ENCODE measurements around the gene SIAH1. TPM values are rescaled to one million over a fixed set of nuclear protein-coding genes. Genes with fewer than 3 reads are reported as not detected.
A peak's percentile ranks its signal among the peaks of the same experiment; 100 is the strongest.

Gene SIAH1
- total and polyA plus RNA-seq, 2 experiments from 2014 or later: 24.4 to 29.9 TPM

DNA sequence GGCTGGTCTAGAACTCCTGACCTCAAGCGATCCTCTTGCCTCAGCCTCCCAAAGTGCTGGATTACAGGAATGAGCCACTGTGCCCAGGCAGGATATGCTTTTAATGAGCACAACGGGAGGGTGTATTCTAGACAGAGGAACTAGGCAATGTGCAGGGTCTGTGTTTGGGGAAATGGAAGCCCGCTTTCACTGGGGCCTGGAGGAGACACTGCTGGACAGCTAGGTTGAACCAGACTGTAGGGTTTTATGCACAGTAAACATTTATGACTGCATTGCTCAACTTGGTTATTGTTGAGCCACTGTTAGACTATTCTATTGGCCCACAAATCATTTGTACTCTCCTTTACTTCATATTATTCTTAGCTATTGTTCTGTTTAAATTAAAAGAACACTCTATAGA is 10.2 kb upstream of the SIAH1 start:
- in situ Hi-C loops (cut with MboI): no loop called here
- WGBS, 2 experiments (ENCODE audit: low coverage in 1 of 2, low lambda C conversion rate in 2 of 2, missing lambda C conversion rate in 2 of 2): 59 to 74% methylated on average over 3 of the region's 3 CpGs
- Histone ChIP-seq H3K9me3 (ENCODE audit: low read depth) (no peaks in the 10 kb centered on the region), H2AFZ (no peak overlapping the region), H3K9me2 (ENCODE audit: insufficient read depth) (no peaks in the 10 kb centered on the region), H3K9ac (no peak overlapping the region), H3K27me3 (replicated peaks; ENCODE audit: insufficient read depth) (no peaks in the 10 kb centered on the region), H3K36me3 (ENCODE audit: low read depth) (no peaks in the 10 kb centered on the region), H3F3A (ENCODE audit: insufficient read depth) (peaks cover 25% of the 10 kb centered on the region), H3K27ac (no peak overlapping the region), H3K4me1 (ENCODE audit: insufficient read depth) (peaks cover 15% of the 10 kb centered on the region), H4K20me1 (ENCODE audit: insufficient read depth) (no peaks in the 10 kb centered on the region), H3K4me2 (ENCODE audit: unreplicated experiment) (no peak overlapping the region), H3K4me3 (no peak overlapping the region), H3K79me2 (ENCODE audit: insufficient read depth) (no peaks in the 10 kb centered on the region)
- no peak for DNase-seq
- TF ChIP-seq EZH2phosphoT487 (IDR thresholded peaks at IDR 0.05; ENCODE audit: insufficient read depth, low read depth): no peak
- TF ChIP-seq EZH2 (IDR thresholded peaks at IDR 0.05; ENCODE audit: insufficient read depth, poor library complexity, severe bottlenecking): no peak

DNA sequence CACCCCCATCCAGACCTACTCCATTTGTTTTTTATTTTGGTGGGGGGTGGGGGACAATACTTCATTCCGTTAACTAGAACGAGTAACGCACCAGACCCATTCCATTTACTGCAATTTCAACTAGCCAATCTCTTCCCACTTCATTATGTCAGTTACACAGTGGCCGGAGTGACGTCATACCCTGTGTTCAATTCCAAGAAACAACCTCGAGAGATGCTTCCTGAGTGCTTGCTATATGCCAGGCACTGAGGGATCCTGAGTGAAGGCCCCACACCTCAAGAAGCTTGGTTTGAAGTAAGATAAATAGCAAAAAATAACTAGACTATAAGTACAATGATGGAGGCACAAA is 9.1 kb upstream of the SIAH1 start:
- H3K9me3 ChIP-seq (ENCODE audit: low read depth): no peaks in the 10 kb centered on the region
- H2AFZ ChIP-seq: peak overlapping the region; percentile 93
- TF ChIP-seq EZH2 (IDR thresholded peaks at IDR 0.05; ENCODE audit: insufficient read depth, poor library complexity, severe bottlenecking) (no peak), EZH2phosphoT487 (IDR thresholded peaks at IDR 0.05; ENCODE audit: insufficient read depth, low read depth) (no peak)
- peak; percentile 52 for DNase-seq
- H3K27ac ChIP-seq: peak overlapping the region; percentile 89
- in situ Hi-C loops (cut with MboI): no loop called here
- no peaks in the 10 kb centered on the region for H3K36me3 ChIP-seq (ENCODE audit: low read depth)
- 62 to 65% methylated on average over 6 of the region's 6 CpGs for WGBS, 2 experiments (ENCODE audit: low coverage in 1 of 2, low lambda C conversion rate in 2 of 2, missing lambda C conversion rate in 2 of 2)
- H3K9ac ChIP-seq: peak overlapping the region; percentile 76
- H3K4me1 ChIP-seq (ENCODE audit: insufficient read depth): peaks cover 15% of the 10 kb centered on the region
- H4K20me1 ChIP-seq (ENCODE audit: insufficient read depth): no peaks in the 10 kb centered on the region
- H3K4me3 ChIP-seq: no peak overlapping the region
- H3F3A ChIP-seq (ENCODE audit: insufficient read depth): peaks cover 25% of the 10 kb centered on the region
- H3K27me3 ChIP-seq (replicated peaks; ENCODE audit: insufficient read depth): no peaks in the 10 kb centered on the region
- peak overlapping the region; percentile 64 for H3K4me2 ChIP-seq (ENCODE audit: unreplicated experiment)
- H3K9me2 ChIP-seq (ENCODE audit: insufficient read depth): no peaks in the 10 kb centered on the region
- H3K79me2 ChIP-seq (ENCODE audit: insufficient read depth): no peaks in the 10 kb centered on the region

DNA sequence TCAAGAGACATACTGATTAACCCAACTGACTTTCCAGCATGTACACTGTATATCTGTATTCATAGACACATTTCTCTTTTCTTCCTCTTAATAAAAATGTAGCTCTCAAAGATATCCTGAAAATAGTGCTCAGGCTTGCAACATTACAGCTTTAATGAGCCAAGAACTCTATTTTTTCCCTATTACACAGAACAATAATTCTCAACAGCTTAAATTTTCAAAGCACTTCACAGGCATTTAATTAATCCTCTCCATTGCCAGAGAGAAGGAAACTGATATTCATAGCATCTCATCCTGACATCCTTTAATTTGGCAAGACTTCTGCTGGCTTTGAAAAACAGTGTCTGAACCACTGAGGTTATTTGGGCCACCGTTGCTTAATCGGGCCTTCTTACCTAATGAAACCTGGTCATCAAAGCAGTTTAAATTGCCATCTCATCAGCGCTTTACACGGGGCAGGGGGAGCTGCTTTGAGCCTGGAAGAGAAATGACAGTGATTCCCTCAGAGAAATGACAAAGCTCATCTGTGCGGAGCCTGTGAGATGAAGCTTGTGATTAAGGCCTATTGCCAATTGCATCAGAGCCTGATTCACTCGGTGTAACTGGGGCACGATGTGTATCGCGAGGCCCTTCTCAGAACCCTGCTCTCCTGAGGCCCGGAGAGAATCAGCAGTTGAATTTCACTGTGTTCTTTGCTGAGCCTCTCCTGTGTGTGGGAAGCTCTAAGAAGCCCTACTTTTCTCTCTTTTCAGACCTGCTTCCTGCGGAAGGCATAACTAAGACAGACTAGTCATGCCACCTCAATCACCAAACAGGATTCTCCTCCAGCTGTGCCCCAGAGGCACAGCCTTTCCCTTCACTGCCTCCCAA is 8.5 kb upstream of the SIAH1 start:
- H3K27ac ChIP-seq: peak overlapping the region; percentile 89
- no peaks in the 10 kb centered on the region for H3K36me3 ChIP-seq (ENCODE audit: low read depth)
- peak overlapping the region; percentile 64 for H3K4me2 ChIP-seq (ENCODE audit: unreplicated experiment)
- no peaks in the 10 kb centered on the region for H3K9me3 ChIP-seq (ENCODE audit: low read depth)
- peaks cover 25% of the 10 kb centered on the region for H3F3A ChIP-seq (ENCODE audit: insufficient read depth)
- no peaks in the 10 kb centered on the region for H3K27me3 ChIP-seq (replicated peaks; ENCODE audit: insufficient read depth)
- no peak overlapping the region for H3K4me3 ChIP-seq
- TF ChIP-seq EZH2phosphoT487 (IDR thresholded peaks at IDR 0.05; ENCODE audit: insufficient read depth, low read depth): no peak
- TF ChIP-seq EZH2 (IDR thresholded peaks at IDR 0.05; ENCODE audit: insufficient read depth, poor library complexity, severe bottlenecking): no peak
- no peaks in the 10 kb centered on the region for H3K9me2 ChIP-seq (ENCODE audit: insufficient read depth)
- peak overlapping the region; percentile 76 for H3K9ac ChIP-seq
- no peaks in the 10 kb centered on the region for H3K79me2 ChIP-seq (ENCODE audit: insufficient read depth)
- peaks cover 15% of the 10 kb centered on the region for H3K4me1 ChIP-seq (ENCODE audit: insufficient read depth)
- WGBS, 2 experiments (ENCODE audit: low coverage in 1 of 2, low lambda C conversion rate in 2 of 2, missing lambda C conversion rate in 2 of 2): 14 to 20% methylated on average over 11 of the region's 11 CpGs
- peak; percentile 96 for DNase-seq
- peak overlapping the region; percentile 93 for H2AFZ ChIP-seq
- in situ Hi-C loops (cut with MboI): no loop called here
- no peaks in the 10 kb centered on the region for H4K20me1 ChIP-seq (ENCODE audit: insufficient read depth)

DNA sequence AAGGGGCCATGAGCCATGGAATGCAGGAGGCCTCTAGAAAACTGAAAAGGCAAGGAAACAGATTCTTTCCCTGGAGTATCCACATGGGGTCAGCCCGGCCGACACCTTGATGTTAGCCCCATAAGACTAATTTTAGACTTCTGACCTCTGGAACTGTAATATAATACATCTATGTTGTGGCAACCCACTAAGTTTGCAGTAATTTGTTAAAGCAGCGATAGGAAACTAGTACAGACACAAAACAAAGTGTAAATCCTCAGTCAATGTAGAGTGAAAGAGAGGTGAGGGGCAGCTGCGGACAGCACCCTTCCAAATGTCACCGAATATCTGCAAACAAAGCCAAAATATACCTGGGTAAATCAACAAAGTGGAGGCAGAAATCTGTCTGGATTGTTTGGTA is 7.2 kb upstream of the SIAH1 start:
- H3K79me2 ChIP-seq (ENCODE audit: insufficient read depth): no peaks in the 10 kb centered on the region
- H3K36me3 ChIP-seq (ENCODE audit: low read depth): no peaks in the 10 kb centered on the region
- H3K27me3 ChIP-seq (replicated peaks; ENCODE audit: insufficient read depth): no peaks in the 10 kb centered on the region
- WGBS, 2 experiments (ENCODE audit: low coverage in 1 of 2, low lambda C conversion rate in 2 of 2, missing lambda C conversion rate in 2 of 2): 93 to 96% methylated on average over 5 of the region's 5 CpGs
- H3K9ac ChIP-seq: no peak overlapping the region
- peaks cover 25% of the 10 kb centered on the region for H3F3A ChIP-seq (ENCODE audit: insufficient read depth)
- H3K9me2 ChIP-seq (ENCODE audit: insufficient read depth): no peaks in the 10 kb centered on the region
- no peak overlapping the region for H3K4me3 ChIP-seq
- H3K9me3 ChIP-seq (ENCODE audit: low read depth): no peaks in the 10 kb centered on the region
- TF ChIP-seq EZH2phosphoT487 (IDR thresholded peaks at IDR 0.05; ENCODE audit: insufficient read depth, low read depth) (no peak), EZH2 (IDR thresholded peaks at IDR 0.05; ENCODE audit: insufficient read depth, poor library complexity, severe bottlenecking) (no peak)
- H4K20me1 ChIP-seq (ENCODE audit: insufficient read depth): no peaks in the 10 kb centered on the region
- no peak overlapping the region for H3K4me2 ChIP-seq (ENCODE audit: unreplicated experiment)
- peaks cover 15% of the 10 kb centered on the region for H3K4me1 ChIP-seq (ENCODE audit: insufficient read depth)
- no peak for DNase-seq
- H3K27ac ChIP-seq: no peak overlapping the region
- H2AFZ ChIP-seq: no peak overlapping the region
- in situ Hi-C loops (cut with MboI): no loop called here
